OCI-LY3 (cell line): Measurements from ENCODE around the gene CHRM2.

Source experiments
- CTCF ChIP-seq: fragments of 200-600, 300-600 bp; sonication (generic); IDR thresholded peaks from 2 replicates; pipeline ENCODE4 v1.5.1; 2014; ENCODE audit warnings: antibody characterized with exemption, low read length, low read depth
- EZH2phosphoT487 ChIP-seq: fragments of 200-600 bp; shearing (Covaris generic); IDR thresholded peaks from 2 replicates; pipeline ENCODE4 v1.6.1; 2018; ENCODE audit warnings: antibody characterized with exemption, mixed run types, low read depth

GRCh38 chr7:137000621-137001020 is 132.2 kb downstream of the CHRM2 start:
- TF ChIP-seq CTCF (no peak), EZH2phosphoT487 (no peak)
